ENCODE data around the gene YLPM1. TPM values are rescaled to one million over a fixed set of nuclear protein-coding genes. Genes with fewer than 3 reads are reported as not detected.

The YLPM1 gene
- total RNA-seq, 1 donor = 39.7 TPM

GRCh38 chr14:74786796-74787315, 23.7 kb downstream of the YLPM1 start:
- DNase-seq (ENCODE audit: low read depth) = no peak
- peak; percentile 15 for TF ChIP-seq CTCF (IDR thresholded peaks at IDR 0.05; ENCODE audit: insufficient read depth, low read length)
- no peak overlapping the region for H3K4me3 ChIP-seq (ENCODE audit: low read depth, low read length)

GRCh38 chr14:74792249-74793039, 29.3 kb downstream of the YLPM1 start:
- no peak overlapping the region for H3K4me3 ChIP-seq (ENCODE audit: low read depth, low read length)
- no peak for DNase-seq (ENCODE audit: low read depth)
- no peak for TF ChIP-seq CTCF (IDR thresholded peaks at IDR 0.05; ENCODE audit: insufficient read depth, low read length)

- peak; percentile 36 for DNase-seq (ENCODE audit: low read depth)
- H3K4me3 ChIP-seq (ENCODE audit: low read depth, low read length) = no peak overlapping the region
- peak; percentile 53 for TF ChIP-seq CTCF (IDR thresholded peaks at IDR 0.05; ENCODE audit: insufficient read depth, low read length)
Observed at GRCh38 chr14:74793506-74794155, 30.5 kb downstream of the YLPM1 start.

- TF ChIP-seq CTCF (IDR thresholded peaks at IDR 0.05; ENCODE audit: insufficient read depth, low read length) = no peak
Observed at GRCh38 chr14:74794947-74795346, 31.8 kb downstream of the YLPM1 start.

GRCh38 chr14:74799765-74800164, 36.6 kb downstream of the YLPM1 start:
- no peak for TF ChIP-seq CTCF (IDR thresholded peaks at IDR 0.05; ENCODE audit: insufficient read depth, low read length)
- DNase-seq (ENCODE audit: low read depth) = no peak
- H3K4me3 ChIP-seq (ENCODE audit: low read depth, low read length) = no peak overlapping the region

More at GRCh38 chr14:74794947-74795346, 31.8 kb downstream of the YLPM1 start:
- DNase-seq (ENCODE audit: low read depth) = no peak
- H3K4me3 ChIP-seq (ENCODE audit: low read depth, low read length) = no peak overlapping the region

- no peak for TF ChIP-seq CTCF (IDR thresholded peaks at IDR 0.05; ENCODE audit: insufficient read depth, low read length)
- H3K4me3 ChIP-seq (ENCODE audit: low read depth, low read length) = no peak overlapping the region
- DNase-seq (ENCODE audit: low read depth) = no peak
Observed at GRCh38 chr14:74800780-74801179, 37.7 kb downstream of the YLPM1 start.
